ENCODE measurements around the gene ARL2BP.

DNA sequence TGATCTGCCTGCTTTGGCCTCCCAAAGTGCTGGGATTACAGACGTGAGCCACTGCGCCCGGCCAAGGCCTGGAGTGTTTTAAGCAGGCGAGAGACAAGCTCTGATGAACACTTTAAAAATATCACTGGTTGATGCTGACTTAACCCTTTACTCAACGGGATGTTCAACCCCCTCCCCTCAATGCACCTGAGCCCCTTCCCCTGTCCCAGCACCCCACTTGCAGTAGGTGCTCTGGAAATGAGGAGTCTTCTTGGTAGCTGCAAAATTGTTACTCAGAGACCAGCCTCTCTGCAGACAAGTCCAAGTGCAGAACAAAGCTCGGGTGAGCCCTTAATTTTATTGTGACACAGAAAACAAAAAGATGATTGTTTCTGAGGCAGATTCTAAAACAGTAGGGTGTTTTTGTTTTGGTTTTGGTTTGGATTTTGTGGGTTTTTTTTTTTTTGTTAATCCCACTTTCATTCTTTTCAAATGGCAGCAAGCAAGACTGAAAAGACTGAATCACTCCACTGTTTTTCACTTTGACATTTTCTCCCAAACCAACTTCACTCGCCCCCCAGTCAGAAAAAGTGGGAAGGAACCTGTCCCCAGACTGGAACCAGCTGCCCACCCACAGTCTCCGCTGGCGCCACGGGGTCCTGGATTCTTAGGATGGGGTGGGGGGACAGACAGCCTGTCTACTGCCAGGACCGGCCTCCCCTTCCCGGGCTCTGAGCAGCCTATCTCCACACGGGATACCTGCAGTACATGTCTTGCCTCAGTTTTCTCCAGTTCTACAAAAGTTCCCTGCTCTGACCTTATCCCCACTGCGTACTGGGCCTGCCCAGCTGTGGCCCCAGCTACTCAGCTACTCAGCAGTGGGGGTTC is 44.6 kb downstream of the ARL2BP start:
- TF ChIP-seq, protein P1, sequence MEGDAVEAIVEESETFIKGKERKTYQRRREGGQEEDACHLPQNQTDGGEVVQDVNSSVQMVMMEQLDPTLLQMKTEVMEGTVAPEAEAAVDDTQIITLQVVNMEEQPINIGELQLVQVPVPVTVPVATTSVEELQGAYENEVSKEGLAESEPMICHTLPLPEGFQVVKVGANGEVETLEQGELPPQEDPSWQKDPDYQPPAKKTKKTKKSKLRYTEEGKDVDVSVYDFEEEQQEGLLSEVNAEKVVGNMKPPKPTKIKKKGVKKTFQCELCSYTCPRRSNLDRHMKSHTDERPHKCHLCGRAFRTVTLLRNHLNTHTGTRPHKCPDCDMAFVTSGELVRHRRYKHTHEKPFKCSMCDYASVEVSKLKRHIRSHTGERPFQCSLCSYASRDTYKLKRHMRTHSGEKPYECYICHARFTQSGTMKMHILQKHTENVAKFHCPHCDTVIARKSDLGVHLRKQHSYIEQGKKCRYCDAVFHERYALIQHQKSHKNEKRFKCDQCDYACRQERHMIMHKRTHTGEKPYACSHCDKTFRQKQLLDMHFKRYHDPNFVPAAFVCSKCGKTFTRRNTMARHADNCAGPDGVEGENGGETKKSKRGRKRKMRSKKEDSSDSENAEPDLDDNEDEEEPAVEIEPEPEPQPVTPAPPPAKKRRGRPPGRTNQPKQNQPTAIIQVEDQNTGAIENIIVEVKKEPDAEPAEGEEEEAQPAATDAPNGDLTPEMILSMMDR (conservative IDR thresholded peaks at IDR 0.05 in 1 of 2, IDR thresholded peaks at IDR 0.05 in 1 of 2; ENCODE audit: extremely low read depth in 1 of 2, insufficient read depth in 1 of 2, low read depth in 1 of 2, low read length in 2 of 2), result no peak
- TF ChIP-seq EZH2 (IDR thresholded peaks at IDR 0.05; ENCODE audit: borderline replicate concordance, low read length), result no peak

All from mammary epithelial cell (primary cell).